HG02970 (cell line): ENCODE data around the gene TNFAIP1.

ENCODE experiments used
- ATAC-seq: cut with Tn5 transposase; IDR thresholded peaks from one replicate; pipeline ENCODE4 v1.9.1; 2021; ENCODE audit warnings: mild to moderate bottlenecking, moderate library complexity, moderate number of reproducible peaks; ENCODE audit not compliant: unreplicated experiment, low FRiP score

TNFAIP1 gene

GRCh38 chr17:28344011-28344410 lies 8.4 kb downstream of the TNFAIP1 start:
- no peak for ATAC-seq

DNA sequence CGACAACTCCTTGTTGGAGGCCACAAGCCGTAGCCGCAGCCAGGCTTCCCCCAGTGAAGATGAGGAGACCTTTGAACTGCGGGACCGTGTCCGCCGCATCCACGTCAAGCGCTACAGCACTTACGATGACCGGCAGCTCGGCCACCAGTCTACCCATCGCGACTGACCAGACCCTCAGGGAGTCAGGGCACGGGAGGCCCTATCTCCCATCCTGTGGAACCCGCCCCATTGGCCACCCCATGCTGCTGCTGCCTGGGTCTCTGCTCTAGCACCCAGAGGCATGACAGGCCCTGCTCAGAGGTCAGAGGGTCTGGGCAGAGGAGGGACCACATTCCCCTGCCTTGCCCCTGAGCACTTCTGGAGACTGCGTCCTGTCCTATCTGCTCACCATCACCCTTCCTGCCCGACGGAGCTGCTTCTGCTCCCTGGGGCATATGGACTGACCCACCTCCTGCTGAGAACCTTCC lies 8.9 kb downstream of the TNFAIP1 start:
- no peak for ATAC-seq

- ATAC-seq: no peak
These were observed 10.0 kb downstream of the TNFAIP1 start for GRCh38 chr17:28345419-28346198.

- no peak for ATAC-seq
These were observed 10.6 kb downstream of the TNFAIP1 start for GRCh38 chr17:28346199-28346580.

- no peak for ATAC-seq
These were observed 11.2 kb downstream of the TNFAIP1 start for GRCh38 chr17:28346746-28347246.

- no peak for ATAC-seq
These were observed 11.8 kb downstream of the TNFAIP1 start for GRCh38 chr17:28347261-28347891.

DNA sequence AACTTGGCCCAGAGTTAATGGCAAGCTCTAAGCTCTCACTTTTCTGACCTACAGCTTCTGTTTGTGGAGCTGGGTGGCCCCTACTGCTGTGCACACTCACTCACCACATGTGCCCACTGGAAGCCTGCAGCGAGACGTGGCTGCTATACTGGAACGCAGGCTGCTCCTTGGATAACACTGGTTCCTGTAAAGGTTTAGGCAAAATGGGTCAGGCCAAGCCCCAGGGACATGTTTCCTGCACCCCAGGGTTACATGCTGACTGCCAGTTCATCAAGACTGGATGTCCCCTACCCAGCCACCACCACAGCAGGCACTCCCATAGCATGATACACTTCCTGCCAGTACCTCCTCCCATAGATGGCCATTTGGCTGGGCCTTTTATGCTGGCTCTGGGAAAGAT lies 13.4 kb downstream of the TNFAIP1 start:
- ATAC-seq: no peak

DNA sequence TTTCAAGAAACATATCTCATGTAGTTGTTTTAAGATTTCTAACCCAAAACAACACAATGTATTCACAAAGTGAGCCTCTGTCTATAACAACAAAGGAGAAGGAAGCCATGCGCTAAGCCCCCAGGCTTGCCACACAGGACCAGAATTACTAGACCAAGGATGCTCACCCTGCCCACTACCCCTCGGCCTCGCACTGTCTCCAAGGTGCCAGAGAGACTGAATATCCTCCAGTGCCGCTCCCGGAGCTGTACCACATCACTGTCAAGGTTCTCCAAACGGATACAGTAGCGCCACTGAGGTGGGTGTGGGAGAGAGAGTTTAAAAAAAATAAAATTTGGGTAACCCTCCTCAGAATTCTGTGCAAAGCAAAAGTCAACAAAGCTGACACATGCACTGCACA lies 14.7 kb downstream of the TNFAIP1 start:
- no peak for ATAC-seq

DNA sequence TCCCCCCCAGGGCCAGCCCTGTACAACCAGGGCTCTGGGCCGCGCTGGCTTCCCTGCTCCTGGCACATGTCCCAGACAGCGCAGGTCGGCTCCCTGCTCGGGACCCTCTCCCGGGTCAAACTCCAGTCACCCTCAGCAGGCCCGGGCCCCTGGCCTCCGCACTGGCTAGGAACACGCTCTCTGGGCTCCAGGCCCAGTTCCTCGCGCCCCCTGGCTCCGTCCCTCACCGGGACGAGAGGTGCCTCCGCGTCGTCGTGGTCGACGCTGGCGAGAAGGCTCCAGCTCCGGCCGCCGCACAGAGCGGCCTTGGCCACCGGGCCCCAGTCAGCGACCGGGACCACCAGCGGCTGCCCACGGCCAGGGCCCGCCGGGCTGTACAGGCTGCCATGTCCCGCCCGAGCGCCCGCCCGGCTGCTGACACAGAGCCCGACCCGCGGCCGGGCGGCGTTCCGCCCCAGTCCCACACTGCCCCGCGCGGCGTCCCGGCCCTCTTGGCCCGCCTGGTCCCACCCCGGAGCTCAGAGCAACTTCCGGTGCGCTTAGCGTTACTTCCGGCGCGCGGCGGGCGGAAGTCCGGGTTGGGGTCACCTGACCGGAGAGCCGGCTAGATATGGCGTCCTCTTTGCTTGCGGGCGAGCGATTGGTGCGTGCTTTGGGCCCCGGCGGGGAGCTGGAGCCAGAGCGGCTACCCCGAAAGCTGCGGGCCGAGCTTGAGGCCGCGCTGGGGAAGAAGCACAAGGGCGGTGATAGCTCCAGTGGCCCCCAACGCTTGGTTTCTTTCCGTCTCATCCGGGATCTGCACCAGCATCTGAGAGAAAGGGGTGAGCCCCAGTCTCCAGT lies 21.7 kb downstream of the TNFAIP1 start, which contains the start of gene POLDIP2:
POLDIP2 (minus strand) TSS at position 467 of the 840 bp plus-strand sequence; CDS start at position 388, 79 bp downstream.
- peak; percentile 98 for ATAC-seq

DNA sequence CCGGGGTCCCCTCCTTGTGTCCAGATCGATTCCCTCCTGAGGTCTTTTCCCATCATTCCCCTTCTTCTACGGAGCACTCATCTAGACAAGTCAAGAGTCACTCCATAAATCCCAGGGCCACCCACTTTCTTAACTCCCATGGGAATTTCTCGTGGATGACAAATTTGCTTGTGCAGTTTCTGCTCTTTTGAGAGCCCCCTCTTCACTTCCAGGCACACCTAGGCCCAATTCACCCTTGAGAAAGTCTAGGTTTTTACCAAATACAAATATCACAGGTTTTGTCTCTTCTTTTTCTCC lies 22.3 kb downstream of the TNFAIP1 start:
- no peak for ATAC-seq

DNA sequence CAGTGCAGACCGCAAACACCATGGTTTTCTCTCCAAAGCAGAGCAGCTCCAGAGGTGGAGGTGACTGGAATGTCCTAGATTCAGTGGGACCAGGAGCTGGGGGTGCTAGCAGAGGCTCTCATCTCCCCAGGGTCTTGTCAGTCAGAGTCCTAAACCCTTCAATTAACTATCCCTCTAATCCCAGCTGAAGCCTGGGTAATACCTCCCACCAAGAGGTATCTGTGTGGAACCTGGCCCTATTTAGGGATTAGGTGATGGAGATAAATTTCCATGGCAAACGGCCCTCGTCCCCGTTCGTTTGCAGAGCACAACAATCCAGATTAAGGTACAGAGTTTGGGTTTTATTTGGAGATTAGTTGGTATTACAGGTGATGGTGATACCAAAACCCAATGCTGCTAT lies 27.6 kb downstream of the TNFAIP1 start:
- no peak for ATAC-seq

- ATAC-seq: no peak
These were observed 28.5 kb downstream of the TNFAIP1 start for GRCh38 chr17:28363776-28364650.

GRCh38 chr17:28364665-28365363 lies 29.3 kb downstream of the TNFAIP1 start, which contains the start of gene SEBOX:
Gene SEBOX (minus strand): TSS chr17:28365199. CDS start chr17:28365151, 48 bp downstream.
- no peak for ATAC-seq

GRCh38 chr17:28365487-28365886 lies 29.9 kb downstream of the TNFAIP1 start:
- ATAC-seq: no peak

- ATAC-seq: no peak
These were observed 31.0 kb downstream of the TNFAIP1 start for GRCh38 chr17:28366605-28367004.

DNA sequence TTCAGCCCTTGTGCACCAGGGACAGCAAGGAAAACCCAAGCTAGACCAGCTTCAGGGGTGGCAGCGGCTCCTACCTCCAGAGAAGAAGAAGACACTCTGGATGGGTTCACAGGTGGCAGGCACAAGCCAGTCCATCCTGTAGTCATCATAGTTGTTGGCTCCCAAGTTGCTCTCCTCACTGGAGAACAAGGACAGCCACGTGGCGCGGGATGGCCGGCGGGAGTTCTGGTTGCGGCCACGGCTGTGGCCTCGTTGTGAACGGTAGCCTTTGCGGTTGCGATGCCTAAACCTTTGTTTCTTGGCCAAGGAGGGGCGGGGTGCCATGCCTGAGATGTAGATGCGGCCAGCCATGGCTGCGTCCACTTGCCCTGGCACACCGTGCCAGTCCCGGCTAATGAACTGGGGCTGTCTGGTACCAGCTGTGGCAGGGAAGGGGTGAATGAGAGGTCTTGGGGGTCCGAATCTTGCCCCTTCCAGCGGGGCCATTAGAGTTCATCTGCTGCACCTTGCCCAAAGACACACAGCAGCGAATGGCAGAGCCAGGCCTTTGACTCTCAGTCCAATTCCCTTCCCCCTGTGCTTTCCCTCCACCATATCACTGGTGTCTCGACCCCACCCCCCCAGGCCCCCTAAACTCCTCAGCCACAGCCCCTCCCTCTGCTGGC lies 32.2 kb downstream of the TNFAIP1 start:
- no peak for ATAC-seq

DNA sequence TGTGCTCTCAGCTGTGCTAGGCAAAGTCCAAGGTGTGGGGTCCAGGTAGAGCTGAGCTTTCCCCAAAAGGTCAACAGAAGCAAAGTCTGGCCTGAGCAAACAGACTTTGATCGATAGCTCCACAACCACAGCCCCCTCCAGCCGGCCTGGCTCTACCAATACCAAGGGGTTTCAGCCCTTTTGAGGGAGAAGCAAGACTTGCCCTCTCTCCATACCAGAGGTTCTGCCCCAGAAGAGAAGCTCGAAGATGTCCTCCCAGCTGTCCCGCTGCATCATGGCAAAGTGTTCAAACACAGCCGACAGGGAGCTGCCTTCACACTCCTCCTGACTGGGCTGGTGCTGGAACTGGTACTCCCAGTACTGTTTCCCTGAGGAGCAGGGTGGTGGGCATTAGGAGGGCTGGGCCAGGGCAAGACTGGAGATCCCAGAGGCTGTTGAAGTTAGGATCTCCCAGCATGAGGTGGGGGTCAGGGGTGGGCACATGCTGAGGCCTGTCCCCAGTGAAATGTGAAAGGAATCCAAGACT lies 32.8 kb downstream of the TNFAIP1 start:
- ATAC-seq: no peak

- ATAC-seq: no peak
These were observed 33.5 kb downstream of the TNFAIP1 start for GRCh38 chr17:28368915-28369683.
